Fibroblast of mammary gland (primary cell): ENCODE measurements around the gene GDI2.
"Not testable (repeated sequence)": the region's sequence is repeated elsewhere in the genome, so short reads cannot be mapped to it uniquely, and the experiment has no call there.

Source experiments
- DNase-seq: peaks from one replicate; pipeline ENCODE4 v3.0.0-alpha.2; 2010; ENCODE audit warnings: low read depth
- H3K4me3 ChIP-seq: 2 replicates; pipeline ENCODE4 v1.5.1; 2011; ENCODE audit warnings: low read depth, mild to moderate bottlenecking, low read length, moderate library complexity; ENCODE audit not compliant: control insufficient read depth
- CTCF ChIP-seq: conservative IDR thresholded peaks from 2 replicates; pipeline ENCODE4 v1.5.1; 2011; ENCODE audit warnings: low read depth, low read length, inconsistent platforms; ENCODE audit not compliant: control insufficient read depth, insufficient read depth

The GDI2 gene

GRCh38 chr10:5828725-5829124 lies 15.5 kb upstream of the GDI2 start:
- DNase-seq = no peak
- no peak for TF ChIP-seq CTCF
- no peak overlapping the region for H3K4me3 ChIP-seq

- DNase-seq = no peak
- H3K4me3 ChIP-seq = no peak overlapping the region
- TF ChIP-seq CTCF = no peak
Observed at GRCh38 chr10:5827841-5828240, 14.6 kb upstream of the GDI2 start.

GRCh38 chr10:5826511-5826910 lies 13.3 kb upstream of the GDI2 start:
- not testable (repeated sequence) for H3K4me3 ChIP-seq, DNase-seq

- no peak for TF ChIP-seq CTCF
Observed at GRCh38 chr10:5818894-5819293, 5.7 kb upstream of the GDI2 start.

GRCh38 chr10:5818048-5818331 lies 4.8 kb upstream of the GDI2 start:
- no peak for DNase-seq
- H3K4me3 ChIP-seq = no peak overlapping the region
- no peak for TF ChIP-seq CTCF

More at GRCh38 chr10:5818894-5819293, 5.7 kb upstream of the GDI2 start:
- no peak for DNase-seq
- no peak overlapping the region for H3K4me3 ChIP-seq

- TF ChIP-seq CTCF = no peak
- DNase-seq = no peak
- H3K4me3 ChIP-seq = no peak overlapping the region
Observed at GRCh38 chr10:5817322-5818047, 4.3 kb upstream of the GDI2 start.

- no peak overlapping the region for H3K4me3 ChIP-seq
- DNase-seq = no peak
Observed at GRCh38 chr10:5816170-5816569, 2.9 kb upstream of the GDI2 start.

More at GRCh38 chr10:5816170-5816569, 2.9 kb upstream of the GDI2 start:
- no peak for TF ChIP-seq CTCF
